Medulla oblongata (tissue), 1 donor: ENCODE results near the gene CLIP3.
"Not testable (repeated sequence)": the region's sequence is repeated elsewhere in the genome, so short reads cannot be mapped to it uniquely, and the experiment has no call there.

Source experiments
- DNase-seq: peaks from one replicate; pipeline ENCODE4 v3.0.0-alpha.2; 2015; ENCODE audit errors: extremely low spot score

CLIP3 gene, protein sequence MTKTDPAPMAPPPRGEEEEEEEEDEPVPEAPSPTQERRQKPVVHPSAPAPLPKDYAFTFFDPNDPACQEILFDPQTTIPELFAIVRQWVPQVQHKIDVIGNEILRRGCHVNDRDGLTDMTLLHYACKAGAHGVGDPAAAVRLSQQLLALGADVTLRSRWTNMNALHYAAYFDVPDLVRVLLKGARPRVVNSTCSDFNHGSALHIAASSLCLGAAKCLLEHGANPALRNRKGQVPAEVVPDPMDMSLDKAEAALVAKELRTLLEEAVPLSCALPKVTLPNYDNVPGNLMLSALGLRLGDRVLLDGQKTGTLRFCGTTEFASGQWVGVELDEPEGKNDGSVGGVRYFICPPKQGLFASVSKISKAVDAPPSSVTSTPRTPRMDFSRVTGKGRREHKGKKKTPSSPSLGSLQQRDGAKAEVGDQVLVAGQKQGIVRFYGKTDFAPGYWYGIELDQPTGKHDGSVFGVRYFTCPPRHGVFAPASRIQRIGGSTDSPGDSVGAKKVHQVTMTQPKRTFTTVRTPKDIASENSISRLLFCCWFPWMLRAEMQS

DNA sequence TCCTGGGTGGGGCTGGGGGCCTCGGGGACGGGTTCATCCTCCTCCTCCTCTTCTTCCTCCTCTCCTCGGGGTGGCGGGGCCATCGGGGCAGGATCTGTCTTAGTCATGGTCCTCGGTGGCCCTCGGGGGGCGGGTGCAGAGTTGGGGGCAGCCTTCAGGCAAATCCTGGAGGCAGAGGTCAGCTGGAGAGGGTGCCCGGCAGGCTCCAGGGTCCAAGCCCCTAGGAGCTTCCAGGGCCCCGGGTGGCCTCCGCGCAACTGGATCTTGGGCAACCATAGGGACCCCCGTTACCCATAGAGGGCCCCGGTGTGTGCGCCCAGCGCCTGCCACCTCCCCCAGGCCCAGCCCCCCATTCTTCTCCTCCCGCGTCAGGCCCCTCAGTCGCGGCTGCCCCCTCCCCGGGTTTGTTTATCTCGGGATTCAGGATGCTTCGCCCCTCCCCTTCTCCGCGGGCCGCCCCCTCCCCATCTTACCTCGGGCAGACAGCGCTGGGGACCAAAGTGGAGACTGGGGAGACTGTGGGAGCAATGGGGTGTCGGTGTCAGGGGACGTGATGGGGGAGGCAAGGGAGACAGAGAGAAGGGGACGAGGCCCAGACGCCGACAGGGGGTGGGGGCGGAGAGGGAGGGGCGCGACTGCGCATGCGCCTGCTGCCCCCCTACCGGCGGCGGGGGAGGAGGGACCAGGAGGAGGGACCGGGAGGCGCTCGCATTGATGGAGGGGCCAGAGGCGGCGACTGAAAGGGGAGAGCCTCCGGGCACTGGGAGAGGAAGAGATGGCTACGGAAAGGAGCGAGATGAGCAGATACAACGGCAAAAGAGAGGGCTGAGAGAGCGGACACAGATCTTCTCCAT is at the start of gene CLIP3:
Gene CLIP3, minus strand, starts transcription at position 623 of the 854 bp plus-strand sequence. Its CDS starts 516 bp downstream, at position 107.
- DNase-seq = peak; percentile 83

DNA sequence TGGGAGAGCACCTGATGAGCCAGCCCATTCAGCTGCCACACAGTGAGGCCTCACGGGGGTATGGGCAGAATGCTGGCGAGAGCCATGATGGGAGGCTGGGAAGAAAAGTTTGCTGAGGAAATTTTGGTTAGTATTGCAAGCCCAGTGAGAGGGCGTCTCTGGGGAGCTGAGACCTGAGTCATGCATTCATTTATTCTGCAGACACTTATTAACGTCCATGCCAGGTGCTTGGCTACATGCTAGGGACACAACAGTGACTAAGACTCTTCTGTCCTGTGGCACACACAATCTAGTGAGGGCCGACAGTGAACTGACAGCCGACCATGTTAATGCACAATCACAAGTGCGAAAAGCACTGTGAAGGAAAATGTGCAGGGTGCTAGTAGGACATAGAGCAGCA is 49.2 kb upstream of the CLIP3 start:
- no peak for DNase-seq

DNA sequence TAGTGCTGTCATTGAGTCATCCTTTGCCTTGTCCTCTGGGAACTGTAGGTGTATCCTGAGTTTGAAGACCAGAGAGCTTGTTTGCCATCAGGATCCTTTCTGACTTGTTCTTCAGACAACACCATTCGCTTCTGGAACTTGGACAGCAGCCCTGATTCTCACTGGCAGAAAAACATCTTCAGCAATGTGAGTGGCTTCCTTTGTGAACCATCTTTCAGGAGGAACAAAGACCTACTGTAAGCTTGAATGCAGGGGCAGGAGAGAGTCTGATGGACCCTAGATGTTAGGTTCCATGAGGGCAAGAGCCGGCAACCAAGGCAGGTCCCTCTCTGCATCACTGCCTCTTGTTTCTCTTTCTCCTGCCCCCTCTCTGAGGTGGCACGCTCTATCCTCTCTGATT is 48.7 kb upstream of the CLIP3 start:
- DNase-seq = peak; percentile 92

DNA sequence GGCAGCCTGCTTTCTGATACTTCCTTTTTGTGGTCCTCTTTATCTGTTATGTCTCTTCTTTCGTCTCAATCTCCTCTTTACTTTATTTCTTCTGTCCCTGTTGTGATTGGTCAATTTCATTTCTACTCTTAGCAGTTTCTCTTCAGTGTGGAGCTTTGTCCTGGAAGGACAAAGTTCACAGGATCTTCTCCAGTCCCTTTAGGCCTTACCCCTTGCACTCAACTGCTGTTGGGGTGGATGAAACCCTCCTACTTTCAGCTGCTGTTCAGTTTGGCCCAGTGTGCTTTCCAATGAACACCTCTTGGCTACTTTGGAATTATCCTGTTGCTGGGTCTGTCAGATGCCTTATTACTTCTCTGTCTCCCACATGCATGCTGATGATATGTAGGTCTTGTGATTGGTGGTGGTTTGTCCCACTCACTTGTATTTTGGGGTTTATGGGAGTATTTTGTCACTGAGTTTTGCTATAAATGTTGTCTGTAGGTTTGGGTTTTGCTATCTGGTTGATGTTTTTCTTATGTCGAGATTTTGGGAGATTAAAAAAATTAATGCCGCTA is 46.8 kb upstream of the CLIP3 start:
- no peak for DNase-seq

DNA sequence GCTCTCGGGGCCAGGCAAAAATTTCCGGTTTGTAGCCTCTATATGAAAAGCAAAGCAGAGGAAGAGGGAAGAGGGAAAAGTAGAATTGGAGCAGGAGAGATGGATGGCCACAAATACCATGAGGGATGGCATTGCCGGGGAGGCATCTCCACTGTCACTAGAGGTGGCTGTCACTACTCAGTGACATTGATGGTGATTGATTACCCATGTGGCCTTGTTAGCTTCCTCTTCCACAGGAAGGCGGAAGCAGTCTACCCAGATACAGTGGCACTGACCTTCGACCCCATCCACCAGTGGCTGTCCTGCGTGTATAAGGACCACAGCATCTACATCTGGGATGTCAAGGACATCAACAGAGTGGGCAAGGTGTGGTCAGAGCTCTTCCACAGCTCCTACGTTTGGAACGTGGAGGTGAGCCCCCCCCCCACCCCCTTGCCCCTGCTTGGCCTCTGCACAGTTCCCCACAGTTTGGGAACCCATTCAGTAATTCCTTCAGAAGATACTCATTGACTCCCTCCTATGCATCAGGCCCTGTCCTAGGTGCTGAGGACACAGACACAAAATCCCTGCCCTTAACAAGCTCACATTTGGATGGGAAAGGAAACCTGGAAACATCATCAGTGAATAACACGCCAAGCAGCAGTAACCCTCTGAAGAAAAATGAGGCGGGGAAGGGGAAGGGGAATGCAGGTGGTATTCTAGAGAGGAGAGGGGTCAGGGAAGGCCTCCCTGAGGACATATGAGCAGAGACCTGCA is 40.6 kb upstream of the CLIP3 start:
- no peak for DNase-seq

DNA sequence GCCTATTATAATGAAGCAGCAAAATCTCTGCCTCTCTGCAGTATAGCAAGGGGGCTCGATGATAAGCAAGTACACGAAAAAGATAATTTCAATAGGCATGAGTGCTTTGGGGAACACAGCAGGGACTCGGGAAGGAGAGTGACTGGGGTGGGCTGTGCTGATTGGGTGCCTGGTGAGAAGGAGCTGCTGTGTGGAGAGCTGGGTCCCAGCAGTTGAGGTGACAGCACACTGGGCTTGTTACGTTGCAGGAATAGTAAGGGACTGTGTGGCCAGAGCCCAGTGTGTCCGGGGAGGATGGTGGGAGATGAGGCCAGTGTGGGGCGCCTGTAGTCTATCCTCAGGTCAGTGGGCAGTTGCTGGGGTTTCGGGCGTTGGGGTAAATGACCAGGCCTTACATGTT is 39.4 kb upstream of the CLIP3 start:
- DNase-seq = no peak

DNA sequence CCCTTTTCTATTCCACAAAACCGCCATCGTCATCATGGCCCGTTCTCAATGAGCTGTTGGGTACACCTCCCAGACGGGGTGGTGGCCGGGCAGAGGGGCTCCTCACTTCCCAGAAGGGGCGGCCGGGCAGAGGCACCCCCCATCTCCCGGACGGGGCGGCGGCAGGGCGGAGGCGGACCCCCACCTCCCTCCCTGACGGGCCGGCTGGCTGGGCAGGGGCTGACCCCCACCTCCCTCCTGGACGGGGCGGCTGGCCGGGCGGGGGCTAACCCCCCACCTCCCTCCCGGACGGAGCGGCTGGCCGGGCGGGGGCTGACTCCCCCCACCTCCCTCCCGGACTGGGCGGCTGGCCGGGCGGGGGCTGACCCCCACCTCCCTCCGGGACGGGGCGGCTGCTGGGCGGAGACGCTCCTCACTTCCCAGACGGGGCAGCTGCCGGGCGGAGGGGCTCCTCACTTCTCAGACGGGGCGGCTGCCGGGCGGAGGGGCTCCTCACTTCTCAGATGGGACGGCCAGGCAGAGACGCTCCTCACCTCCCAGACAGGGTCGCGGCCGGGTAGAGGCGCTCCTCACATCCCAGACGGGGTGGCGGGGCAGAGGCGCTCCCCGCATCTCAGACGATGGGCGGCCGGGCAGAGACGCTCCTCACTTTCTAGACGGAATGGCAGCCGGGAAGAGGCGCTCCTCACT is 36.3 kb upstream of the CLIP3 start:
- DNase-seq = not testable (repeated sequence)

DNA sequence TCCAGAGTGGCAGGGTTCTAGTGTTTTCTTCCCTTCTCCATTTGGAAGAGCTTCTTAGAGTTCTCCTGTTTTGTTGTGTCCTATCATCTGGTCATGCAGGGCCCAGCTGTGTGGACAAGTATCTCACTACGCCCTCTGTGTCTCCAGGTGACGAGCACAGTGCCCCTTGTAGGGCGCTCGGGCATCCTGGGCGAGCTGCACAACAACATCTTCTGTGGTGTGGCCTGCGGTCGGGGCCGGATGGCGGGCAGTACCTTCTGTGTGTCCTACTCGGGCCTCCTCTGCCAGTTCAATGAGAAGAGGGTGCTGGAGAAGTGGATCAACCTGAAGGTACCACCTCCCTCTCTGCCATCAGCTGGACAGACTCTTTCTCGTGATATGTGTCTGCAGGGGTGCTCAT is 35.0 kb upstream of the CLIP3 start:
- no peak for DNase-seq

DNA sequence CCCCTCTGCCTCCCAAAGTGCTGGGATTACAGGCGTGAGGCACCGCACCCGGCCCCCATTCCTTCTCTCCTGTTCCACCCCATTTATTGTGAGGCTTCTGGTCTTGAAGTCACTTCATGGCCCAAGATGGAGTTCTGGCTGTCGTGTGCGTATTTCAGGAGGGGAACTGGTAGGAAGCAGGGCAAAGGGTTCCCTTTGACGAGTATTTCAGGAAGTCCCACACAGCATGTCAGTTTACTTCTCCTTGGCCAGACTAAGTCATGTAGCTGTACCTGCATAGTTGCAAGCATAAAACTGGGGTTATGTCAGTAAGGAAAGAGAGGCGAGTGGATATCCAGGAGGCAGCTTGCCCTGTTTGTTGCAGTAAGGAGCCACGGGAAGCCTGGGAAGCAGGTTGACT is 32.2 kb upstream of the CLIP3 start:
- DNase-seq = no peak

DNA sequence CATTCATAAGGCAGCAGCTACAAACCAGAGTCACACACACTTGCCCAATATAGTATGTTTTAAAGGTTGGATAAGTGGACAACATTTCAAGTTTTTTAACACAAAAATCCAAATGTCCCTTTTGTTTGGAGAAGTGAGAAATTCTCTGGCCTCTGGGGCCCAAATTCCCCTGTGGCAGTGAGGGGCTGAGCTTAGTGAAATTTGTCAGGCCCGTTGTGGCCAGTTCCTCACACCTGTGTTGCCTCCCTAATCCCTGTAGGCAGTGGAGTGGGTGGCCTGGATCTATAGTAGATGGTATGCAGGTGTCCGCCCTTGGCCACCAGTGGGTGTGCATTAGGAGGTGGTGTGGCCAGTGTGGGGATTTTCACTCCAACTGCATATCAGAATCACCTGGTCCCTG is 28.7 kb upstream of the CLIP3 start:
- DNase-seq = no peak

DNA sequence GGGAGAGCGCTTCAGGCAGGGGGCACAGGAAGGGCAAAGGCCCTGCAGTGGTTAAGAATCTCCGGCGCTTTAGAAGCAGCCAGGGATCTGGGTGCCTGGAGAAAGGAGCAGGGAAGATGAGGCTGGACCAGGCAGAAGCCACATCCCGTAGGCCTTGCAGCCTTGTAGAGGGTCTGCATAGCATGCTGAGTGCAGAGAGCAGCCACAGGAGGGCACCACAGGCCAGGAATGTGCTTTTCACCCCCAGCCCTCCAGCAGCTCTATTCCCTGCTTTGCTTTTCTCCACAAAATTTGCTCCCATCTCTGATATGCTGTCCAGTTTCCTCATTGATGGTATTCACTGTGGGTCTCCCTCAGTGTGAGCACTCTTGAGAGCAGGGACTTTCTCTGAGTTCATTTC is 27.8 kb upstream of the CLIP3 start:
- peak; percentile 81 for DNase-seq

DNA sequence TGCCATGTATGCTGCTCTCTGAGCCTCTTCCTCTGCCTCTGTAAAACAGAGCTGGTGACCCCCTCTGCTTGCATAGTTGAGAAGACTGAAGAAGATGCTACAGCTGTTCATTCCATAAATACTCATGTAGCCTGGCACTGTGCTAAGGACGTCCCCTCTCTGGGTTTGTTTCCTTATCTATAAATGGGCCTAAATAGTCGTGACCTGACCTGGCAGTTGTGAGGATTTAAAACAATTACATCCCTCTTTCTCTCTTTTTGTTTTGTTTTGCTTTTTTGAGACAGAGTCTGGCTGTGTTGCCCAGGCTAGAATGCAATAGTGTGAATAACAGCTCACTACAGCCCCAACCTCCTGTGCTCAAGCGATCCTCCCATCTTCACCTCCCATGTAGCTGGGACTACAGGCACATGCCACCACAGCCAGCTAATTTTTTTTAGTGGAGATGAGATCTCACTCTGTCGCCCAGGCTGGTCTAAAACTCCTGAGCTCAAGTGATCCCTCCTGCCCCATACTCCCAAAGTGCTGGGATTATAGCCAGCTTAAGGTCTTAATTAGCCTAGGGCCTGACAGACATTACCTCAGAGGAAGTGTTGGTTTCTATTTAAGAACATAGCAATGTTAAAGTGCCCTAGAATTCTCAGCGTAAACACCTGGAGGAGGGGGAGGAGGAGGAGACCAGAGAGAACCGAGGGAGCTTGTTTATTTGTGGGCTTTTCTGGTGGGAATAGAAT is 26.7 kb upstream of the CLIP3 start:
- no peak for DNase-seq

DNA sequence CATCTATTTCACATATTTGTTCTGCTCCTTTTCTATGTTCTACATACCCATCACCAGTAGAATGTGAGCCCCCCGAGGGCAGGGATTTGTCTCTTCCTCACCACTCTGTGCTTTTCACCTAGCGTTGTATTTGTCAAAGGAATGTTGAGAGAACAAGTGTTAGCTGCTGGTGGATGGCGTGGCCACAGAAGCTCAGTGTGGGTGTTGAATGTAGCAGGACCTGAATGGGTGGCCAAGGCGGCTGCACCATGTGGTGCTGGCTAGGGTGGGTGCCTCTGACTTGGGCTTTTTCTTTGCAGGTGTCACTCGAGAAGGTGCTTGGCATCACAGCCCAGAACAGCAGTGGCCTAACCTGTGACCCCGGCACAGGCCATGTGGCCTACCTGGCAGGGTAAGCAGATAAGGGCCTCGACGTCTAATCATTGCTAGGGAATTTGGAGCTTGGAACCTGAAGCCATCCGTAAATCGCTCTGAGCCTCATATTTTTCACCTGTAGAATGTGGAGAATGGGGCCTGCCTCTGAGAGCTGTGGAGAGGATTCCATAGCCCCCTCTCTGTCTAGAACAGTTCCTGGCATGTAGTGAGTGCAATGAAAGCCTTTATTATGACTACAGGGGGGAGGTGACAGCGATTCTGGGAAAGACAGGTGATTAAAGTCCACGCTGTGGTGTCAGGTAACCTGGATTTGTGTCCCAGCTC is 26.0 kb upstream of the CLIP3 start:
- DNase-seq = no peak

DNA sequence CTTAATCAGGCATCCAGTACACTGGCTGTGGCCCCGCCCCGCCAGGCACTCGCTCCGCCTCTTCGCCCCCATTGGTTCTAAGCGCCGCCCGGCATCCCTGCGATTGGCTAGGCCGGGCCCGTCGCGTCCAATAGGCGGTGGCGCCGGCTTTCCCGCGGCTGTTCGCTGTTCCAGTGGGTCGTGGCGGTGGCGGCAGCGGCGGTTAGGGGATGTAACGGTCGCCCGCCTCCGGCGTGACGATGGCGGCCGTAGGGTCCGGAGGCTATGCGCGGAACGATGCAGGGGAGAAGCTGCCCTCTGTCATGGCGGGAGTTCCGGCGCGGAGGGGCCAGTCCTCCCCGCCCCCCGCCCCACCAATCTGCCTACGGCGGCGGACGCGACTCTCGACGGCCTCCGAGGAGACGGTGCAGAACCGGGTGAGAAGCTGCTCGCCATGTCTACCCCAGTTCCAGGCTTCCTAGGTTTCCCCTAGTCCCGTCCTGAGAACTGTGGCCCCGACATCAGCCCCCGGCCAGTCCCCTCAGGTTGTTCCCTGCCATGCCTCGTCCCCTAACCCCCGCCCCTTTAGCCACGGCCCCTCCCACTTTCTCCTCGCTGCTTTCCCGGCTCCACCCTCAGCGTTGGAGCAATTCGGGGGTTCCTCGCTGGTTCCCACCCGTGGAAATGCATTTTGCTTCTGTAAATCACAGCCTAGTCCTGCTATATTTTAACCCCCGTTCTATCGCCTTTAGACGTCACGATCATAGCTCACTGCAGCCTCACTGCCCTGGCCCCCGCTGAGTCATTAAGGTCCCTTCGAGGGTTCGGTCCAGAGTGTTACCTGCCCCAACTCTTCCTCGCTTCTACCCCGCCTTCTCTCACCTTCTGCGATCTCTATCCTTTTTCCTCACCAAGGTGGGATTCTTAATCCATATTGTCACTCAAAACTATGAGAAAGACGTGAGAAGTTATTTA is 22.3 kb upstream of the CLIP3 start, which contains the start of gene WDR62:
Gene WDR62, plus strand, starts transcription at position 165 of the 954 bp plus-strand sequence. Its CDS starts 75 bp downstream, at position 240.
- no peak for DNase-seq

DNA sequence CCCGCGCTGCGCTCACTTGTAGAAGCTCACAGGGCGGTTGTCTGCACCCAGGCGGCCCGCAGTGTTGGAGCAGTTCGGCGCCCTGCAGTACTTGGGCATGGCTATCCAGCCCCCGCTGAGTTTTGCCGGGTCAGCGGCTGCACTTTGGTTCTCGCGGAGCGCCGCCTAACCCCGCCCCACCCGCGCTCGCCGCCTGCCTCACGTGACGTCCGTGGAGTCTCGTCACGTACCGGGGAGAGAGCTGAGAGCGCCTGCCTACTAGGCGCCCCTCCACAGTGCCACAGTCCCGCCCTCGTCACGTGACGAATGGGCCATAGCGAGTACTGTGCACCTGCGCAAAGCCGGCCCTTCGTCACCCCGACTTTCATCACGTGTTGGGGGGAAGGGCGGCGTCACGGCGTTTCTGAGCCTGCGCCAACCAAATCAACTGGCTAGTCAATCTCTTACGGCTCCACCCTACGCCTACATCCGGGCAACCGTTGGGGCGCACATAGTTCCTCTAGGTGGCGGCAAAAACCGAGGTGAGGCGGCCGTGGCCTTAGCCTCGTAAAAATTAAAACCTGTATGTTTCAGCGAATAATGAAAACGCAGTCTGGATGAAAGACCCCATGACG is 21.6 kb upstream of the CLIP3 start, which contains the start of gene THAP8:
Gene THAP8, minus strand, starts transcription at position 167 of the 614 bp plus-strand sequence. Its CDS starts 68 bp downstream, at position 99.
- DNase-seq = peak; percentile 100

DNA sequence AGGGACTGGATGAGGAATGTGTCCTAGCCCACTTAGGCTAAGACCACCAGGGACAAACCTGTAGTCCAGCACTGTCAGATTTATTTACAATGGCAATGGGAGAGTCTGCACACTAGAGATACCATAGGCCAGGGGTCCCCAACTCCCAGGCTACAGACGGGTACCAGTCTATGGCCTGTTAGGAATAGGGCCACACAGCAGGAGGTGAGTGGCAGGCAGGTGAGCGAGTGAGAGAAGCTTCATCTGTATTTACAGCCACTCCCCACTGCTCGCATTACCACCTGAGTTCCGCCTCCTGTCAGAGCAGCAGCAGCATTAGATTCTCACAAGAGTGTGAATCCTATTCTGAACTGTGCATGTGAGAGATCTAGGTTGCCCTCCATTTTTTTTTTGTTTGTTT is 19.0 kb upstream of the CLIP3 start:
- DNase-seq = no peak

DNA sequence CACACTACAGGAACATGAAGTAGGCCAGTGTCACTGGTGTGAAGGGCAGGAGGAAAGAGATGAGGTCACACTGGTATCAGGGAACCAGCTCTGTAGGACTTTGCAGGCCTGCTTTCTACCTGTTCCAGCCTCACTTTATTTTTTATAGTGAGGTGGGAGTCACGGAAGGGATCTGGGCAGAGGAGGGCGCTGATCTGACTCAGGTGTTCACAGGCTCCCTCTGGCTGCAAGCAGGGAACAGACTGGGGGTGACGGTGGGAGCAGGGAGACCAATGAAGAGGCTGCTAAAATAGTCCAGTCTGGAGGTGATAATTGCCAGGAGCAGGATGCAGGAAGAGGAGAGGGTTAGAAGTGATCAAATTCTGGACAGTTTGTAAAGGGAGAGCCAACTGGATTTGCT is 18.6 kb upstream of the CLIP3 start:
- DNase-seq = no peak
